ENCODE measurements around the gene NR1H3.
A peak's percentile ranks its signal among the peaks of the same experiment; 100 is the strongest.

Gene NR1H3

DNA sequence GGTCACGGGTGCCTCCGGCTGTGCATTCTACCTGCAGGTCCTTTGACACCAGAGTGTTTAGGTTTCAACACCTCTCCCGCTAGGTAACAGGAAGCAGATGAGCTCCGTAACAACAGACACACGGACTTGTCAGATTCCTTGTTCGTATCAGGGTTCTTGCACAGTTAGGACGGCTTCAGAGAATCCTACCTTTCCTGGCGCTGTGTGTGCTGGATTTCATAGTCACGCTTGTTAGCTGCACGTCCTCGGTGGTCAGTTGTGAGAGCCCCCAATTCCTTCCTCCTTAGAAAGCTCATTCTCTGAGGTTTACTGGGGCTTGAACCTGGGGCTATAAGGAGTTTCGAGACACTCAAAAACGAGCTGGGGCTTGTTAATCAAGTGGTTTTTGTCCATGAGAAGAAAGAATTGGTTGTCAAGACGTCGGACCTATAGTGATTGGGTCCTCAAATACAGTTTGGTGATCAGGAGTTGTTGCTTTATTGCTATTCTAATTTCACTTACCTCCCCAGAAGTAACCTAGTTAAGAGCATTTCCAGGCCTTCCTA is 42.4 kb upstream of the NR1H3 start:
- peak overlapping the region; percentile 46 for H3K4me3 ChIP-seq (ENCODE audit: severe bottlenecking)
- DNase-seq (ENCODE audit: low spot score) = no peak
- no peaks in the 10 kb centered on the region for H3K9me3 ChIP-seq (ENCODE audit: severe bottlenecking)
- H3K27me3 ChIP-seq (ENCODE audit: insufficient read depth, poor library complexity, severe bottlenecking) = no peaks in the 10 kb centered on the region
- TF ChIP-seq, protein P1, sequence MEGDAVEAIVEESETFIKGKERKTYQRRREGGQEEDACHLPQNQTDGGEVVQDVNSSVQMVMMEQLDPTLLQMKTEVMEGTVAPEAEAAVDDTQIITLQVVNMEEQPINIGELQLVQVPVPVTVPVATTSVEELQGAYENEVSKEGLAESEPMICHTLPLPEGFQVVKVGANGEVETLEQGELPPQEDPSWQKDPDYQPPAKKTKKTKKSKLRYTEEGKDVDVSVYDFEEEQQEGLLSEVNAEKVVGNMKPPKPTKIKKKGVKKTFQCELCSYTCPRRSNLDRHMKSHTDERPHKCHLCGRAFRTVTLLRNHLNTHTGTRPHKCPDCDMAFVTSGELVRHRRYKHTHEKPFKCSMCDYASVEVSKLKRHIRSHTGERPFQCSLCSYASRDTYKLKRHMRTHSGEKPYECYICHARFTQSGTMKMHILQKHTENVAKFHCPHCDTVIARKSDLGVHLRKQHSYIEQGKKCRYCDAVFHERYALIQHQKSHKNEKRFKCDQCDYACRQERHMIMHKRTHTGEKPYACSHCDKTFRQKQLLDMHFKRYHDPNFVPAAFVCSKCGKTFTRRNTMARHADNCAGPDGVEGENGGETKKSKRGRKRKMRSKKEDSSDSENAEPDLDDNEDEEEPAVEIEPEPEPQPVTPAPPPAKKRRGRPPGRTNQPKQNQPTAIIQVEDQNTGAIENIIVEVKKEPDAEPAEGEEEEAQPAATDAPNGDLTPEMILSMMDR (IDR thresholded peaks at IDR 0.05; ENCODE audit: poor library complexity, severe bottlenecking) = no peak
- no peak; the same call in 2 of the 3 replicates for ATAC-seq (ENCODE audit: low read depth)
- H3K4me1 ChIP-seq (ENCODE audit: insufficient read depth, poor library complexity, severe bottlenecking) = peaks cover 27% of the 10 kb centered on the region
- H3K36me3 ChIP-seq (ENCODE audit: low read depth) = peaks cover 42% of the 10 kb centered on the region
- H3K27ac ChIP-seq (ENCODE audit: poor library complexity, severe bottlenecking) = peak overlapping the region; percentile 91

DNA sequence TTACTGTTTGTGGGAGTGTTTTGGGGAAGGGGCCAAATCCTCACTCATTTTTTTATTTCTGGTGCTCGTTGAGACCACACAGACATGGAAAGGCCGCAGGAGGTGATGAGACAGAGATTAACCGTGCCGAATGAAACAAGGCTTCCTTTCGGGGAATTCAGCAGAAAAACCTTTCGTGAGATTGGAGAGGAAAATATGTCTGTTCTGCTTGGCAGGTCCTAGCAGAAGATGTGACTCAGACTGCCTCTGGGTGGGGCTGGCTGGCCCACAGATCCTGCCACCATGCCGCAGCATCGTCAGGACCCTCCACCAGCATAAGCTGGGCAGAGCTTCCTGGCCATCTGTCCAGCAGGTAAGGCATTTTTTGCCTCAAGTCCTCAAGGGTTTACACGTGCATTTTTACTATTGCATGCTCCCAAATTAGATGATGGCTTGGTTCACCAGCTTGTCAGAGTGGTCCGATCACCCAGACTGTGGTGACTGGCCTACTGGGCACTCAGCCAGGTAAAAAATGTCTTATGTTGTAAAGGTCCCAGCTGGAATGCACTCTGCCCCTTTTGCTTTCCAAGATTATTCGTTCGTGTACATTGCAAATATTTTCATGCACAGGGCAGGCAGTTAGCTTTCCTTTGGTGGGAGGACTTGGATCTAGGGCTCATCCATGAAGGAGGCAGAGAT is 41.5 kb upstream of the NR1H3 start:
- DNase-seq (ENCODE audit: low spot score) = peak; percentile 75
- TF ChIP-seq, protein P1 (IDR thresholded peaks at IDR 0.05; ENCODE audit: poor library complexity, severe bottlenecking) = no peak

DNA sequence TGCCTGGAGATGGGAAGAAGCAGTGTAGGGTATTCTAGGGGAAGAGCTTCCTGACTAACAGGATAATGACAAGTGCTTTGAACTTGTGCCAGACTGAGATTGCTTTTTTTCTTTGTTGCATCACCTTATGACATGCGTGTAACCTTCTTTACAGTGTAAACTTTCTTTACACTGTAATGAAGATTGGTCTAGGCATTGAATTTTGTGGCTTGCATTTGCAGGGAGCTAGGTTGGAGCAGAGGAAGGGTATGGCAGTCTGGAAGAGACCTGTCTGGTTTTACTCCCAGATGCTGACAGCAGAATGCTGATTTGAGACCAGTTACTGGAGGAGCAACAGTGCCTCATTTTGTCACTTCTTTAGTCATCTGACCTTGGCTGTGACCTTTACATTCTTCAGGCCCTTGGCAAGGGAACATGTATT is 37.4 kb upstream of the NR1H3 start:
- TF ChIP-seq, protein P1 (IDR thresholded peaks at IDR 0.05; ENCODE audit: poor library complexity, severe bottlenecking) = no peak
- Histone ChIP-seq H3K4me1 (ENCODE audit: insufficient read depth, poor library complexity, severe bottlenecking) (peaks cover 32% of the 10 kb centered on the region), H3K36me3 (ENCODE audit: low read depth) (peaks cover 92% of the 10 kb centered on the region), H3K27me3 (ENCODE audit: insufficient read depth, poor library complexity, severe bottlenecking) (no peaks in the 10 kb centered on the region), H3K4me3 (ENCODE audit: severe bottlenecking) (no peak overlapping the region), H3K27ac (ENCODE audit: poor library complexity, severe bottlenecking) (peak overlapping the region; percentile 26), H3K9me3 (ENCODE audit: severe bottlenecking) (no peaks in the 10 kb centered on the region)
- no peak; the same call in 1 of the 3 replicates for ATAC-seq (ENCODE audit: low read depth)
- DNase-seq (ENCODE audit: low spot score) = no peak

More for the DNA sequence above, 41.5 kb upstream of the NR1H3 start:
- Histone ChIP-seq H3K27me3 (ENCODE audit: insufficient read depth, poor library complexity, severe bottlenecking) (no peaks in the 10 kb centered on the region), H3K36me3 (ENCODE audit: low read depth) (peaks cover 50% of the 10 kb centered on the region), H3K4me1 (ENCODE audit: insufficient read depth, poor library complexity, severe bottlenecking) (peaks cover 32% of the 10 kb centered on the region), H3K9me3 (ENCODE audit: severe bottlenecking) (no peaks in the 10 kb centered on the region), H3K4me3 (ENCODE audit: severe bottlenecking) (peak overlapping the region; percentile 46), H3K27ac (ENCODE audit: poor library complexity, severe bottlenecking) (peak overlapping the region; percentile 91)
- peak; percentile 60 for ATAC-seq (ENCODE audit: low read depth)

DNA sequence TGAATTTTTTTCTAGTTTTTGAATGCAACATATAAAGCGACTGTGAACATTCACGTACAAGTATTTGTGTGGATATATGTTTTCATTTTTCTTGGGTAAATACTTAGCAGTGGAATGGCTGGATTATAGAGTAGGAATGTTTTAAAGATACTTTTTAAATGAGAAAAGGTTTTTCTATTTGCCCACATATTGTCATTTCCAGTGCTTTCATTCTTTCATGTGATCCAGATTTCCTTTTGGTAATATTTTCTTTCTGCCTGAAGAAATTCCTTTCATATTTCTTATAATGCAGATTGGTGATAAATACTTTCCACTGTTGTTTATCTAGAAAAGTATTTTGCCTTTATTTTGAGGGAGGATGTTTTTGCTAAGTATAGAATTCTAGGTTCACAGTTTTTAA is 35.1 kb upstream of the NR1H3 start:
- no peaks in the 10 kb centered on the region for H3K27me3 ChIP-seq (ENCODE audit: insufficient read depth, poor library complexity, severe bottlenecking)
- no peak overlapping the region for H3K4me3 ChIP-seq (ENCODE audit: severe bottlenecking)
- no peak for ATAC-seq (ENCODE audit: low read depth)
- H3K36me3 ChIP-seq (ENCODE audit: low read depth) = peaks cover 98% of the 10 kb centered on the region
- TF ChIP-seq, protein P1 (IDR thresholded peaks at IDR 0.05; ENCODE audit: poor library complexity, severe bottlenecking) = no peak
- H3K9me3 ChIP-seq (ENCODE audit: severe bottlenecking) = no peaks in the 10 kb centered on the region
- H3K4me1 ChIP-seq (ENCODE audit: insufficient read depth, poor library complexity, severe bottlenecking) = peaks cover 22% of the 10 kb centered on the region
- H3K27ac ChIP-seq (ENCODE audit: poor library complexity, severe bottlenecking) = no peak overlapping the region
- no peak for DNase-seq (ENCODE audit: low spot score)
